ENCODE measurements around the gene NDUFAF8.

DNA sequence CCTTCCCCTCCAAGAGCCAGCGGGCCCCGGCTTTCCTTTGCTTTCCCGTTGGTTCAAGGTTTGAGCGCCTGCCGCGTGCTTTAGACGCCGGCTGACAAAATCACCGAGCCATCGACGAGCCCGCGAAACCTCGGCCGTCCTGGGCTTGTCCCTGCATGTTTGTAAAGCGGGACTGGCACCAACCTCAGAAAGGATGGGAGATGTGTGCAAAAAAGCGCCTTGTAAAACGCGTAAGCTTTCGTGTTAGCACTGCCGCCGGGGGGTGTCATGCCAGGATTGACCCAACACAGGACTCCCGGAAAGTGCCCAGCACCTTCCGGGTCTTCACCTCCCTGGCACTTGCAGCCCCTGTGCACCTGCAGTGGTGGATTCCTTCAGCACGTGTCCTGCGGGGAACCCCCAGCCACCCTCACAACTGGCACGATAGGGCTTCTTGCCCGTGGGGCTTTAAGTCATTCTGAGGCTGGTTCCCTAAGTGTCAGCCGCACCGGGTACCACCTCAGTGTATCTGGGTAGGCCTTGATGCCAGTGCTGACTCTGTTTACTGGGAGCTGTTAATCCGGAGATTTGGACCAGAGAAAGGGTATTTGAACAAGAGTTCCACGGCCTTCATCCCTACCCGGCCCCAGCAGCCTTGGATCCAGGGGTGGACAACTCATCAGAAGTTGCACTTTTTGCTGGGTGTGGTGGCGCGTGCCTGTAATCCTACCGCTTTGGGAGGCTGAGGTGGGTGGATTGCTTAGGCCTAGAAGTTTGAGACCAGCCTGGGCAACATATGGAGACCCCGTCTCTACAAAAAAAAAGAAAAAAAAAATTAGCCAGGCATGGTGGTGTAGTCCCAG is 817 bp downstream of the NDUFAF8 start:
- no peak for TF ChIP-seq ZSCAN23 (tag by site-specific recombination; IDR thresholded peaks at IDR 0.05)
- TF ChIP-seq, protein P1, sequence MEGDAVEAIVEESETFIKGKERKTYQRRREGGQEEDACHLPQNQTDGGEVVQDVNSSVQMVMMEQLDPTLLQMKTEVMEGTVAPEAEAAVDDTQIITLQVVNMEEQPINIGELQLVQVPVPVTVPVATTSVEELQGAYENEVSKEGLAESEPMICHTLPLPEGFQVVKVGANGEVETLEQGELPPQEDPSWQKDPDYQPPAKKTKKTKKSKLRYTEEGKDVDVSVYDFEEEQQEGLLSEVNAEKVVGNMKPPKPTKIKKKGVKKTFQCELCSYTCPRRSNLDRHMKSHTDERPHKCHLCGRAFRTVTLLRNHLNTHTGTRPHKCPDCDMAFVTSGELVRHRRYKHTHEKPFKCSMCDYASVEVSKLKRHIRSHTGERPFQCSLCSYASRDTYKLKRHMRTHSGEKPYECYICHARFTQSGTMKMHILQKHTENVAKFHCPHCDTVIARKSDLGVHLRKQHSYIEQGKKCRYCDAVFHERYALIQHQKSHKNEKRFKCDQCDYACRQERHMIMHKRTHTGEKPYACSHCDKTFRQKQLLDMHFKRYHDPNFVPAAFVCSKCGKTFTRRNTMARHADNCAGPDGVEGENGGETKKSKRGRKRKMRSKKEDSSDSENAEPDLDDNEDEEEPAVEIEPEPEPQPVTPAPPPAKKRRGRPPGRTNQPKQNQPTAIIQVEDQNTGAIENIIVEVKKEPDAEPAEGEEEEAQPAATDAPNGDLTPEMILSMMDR (tag by site-specific recombination; IDR thresholded peaks at IDR 0.05): no peak
- TF ChIP-seq ZFP37 (tag by site-specific recombination; IDR thresholded peaks at IDR 0.05): no peak
- no peak for TF ChIP-seq KLF9 (tag by site-specific recombination; IDR thresholded peaks at IDR 0.05; ENCODE audit: low read depth)
- TF ChIP-seq ZNF549 (tag by site-specific recombination; IDR thresholded peaks at IDR 0.05): no peak

Data from HEK293 (cell line).